AG04449 (cell line): ENCODE measurements around the gene RAI14.

Source experiments
- CTCF ChIA-PET: fragments of 350-600 bp; formaldehyde crosslinking; extraction: SDS; loops from one replicate; lab custom pipeline; 2021; ENCODE audit warnings: antibody characterized with exemption; lab: Yijun Ruan, JAX
- POLR2A ChIA-PET: fragments of 400-600, 350-600 bp; formaldehyde crosslinking; extraction: SDS; loops from one replicate; lab custom pipeline; 2020; ENCODE audit warnings: antibody characterized with exemption, inconsistent platforms; lab: Yijun Ruan, JAX
- DNase-seq: peaks from one replicate; pipeline ENCODE4 v3.0.0-alpha.2; 2010; ENCODE audit warnings: low read depth, low spot score
- H3K4me3 ChIP-seq: 2 replicates; pipeline ENCODE4 v1.5.1; 2011; ENCODE audit warnings: low read depth, mild to moderate bottlenecking, control low read depth, low read length
- CTCF ChIP-seq: IDR thresholded peaks from one replicate; pipeline ENCODE4 v1.5.1; 2011; ENCODE audit warnings: mild to moderate bottlenecking, moderate library complexity, low read length, control low read depth, inconsistent platforms; ENCODE audit not compliant: insufficient read depth; ENCODE audit errors: missing control alignments

The RAI14 gene

GRCh38 chr5:34787035-34787434, 130.9 kb downstream of the RAI14 start:
- no peak for DNase-seq
- ChIA-PET CTCF (no interaction called here), POLR2A (no interaction called here)
- H3K4me3 ChIP-seq: no peak overlapping the region
- TF ChIP-seq CTCF: no peak

- H3K4me3 ChIP-seq: no peak overlapping the region
- POLR2A ChIA-PET: no interaction called here
- TF ChIP-seq CTCF: no peak
- peak; percentile 29 for DNase-seq
- CTCF ChIA-PET: interaction anchor here (0.8 to 1.7 kb wide), 2 partner anchors 304 to 313 kb away, joined by 3 to 5 read pairs; no protein-coding TSS in a partner anchor
These were observed 132.9 kb downstream of the RAI14 start for GRCh38 chr5:34789021-34789531.

- POLR2A ChIA-PET: no interaction called here
These were observed 133.5 kb downstream of the RAI14 start for GRCh38 chr5:34789639-34790038.

GRCh38 chr5:34790069-34790468, 133.9 kb downstream of the RAI14 start:
- no peak for DNase-seq
- CTCF ChIA-PET: interaction anchor here (0.8 to 1.7 kb wide), 2 partner anchors 305 to 314 kb away, joined by 3 to 5 read pairs; no protein-coding TSS in a partner anchor
- no peak for TF ChIP-seq CTCF
- no peak overlapping the region for H3K4me3 ChIP-seq
- POLR2A ChIA-PET: no interaction called here

More at GRCh38 chr5:34789639-34790038, 133.5 kb downstream of the RAI14 start:
- TF ChIP-seq CTCF: no peak
- no peak for DNase-seq
- CTCF ChIA-PET: interaction anchor here (0.8 to 1.7 kb wide), 2 partner anchors 304 to 313 kb away, joined by 3 to 5 read pairs; no protein-coding TSS in a partner anchor
- H3K4me3 ChIP-seq: no peak overlapping the region

GRCh38 chr5:34791761-34792244, 135.7 kb downstream of the RAI14 start:
- ChIA-PET CTCF (interaction anchor here (1.1 to 1.8 kb wide), 3 partner anchors 106 to 306 kb away, joined by 3 to 7 read pairs (median 4); no protein-coding TSS in a partner anchor), POLR2A (interaction anchor here (0.7 kb wide), 1 partner anchor 170 kb away, joined by 3 read pairs; no protein-coding TSS in a partner anchor)
- TF ChIP-seq CTCF: no peak
- peak; percentile 26 for DNase-seq
- H3K4me3 ChIP-seq: no peak overlapping the region

GRCh38 chr5:34802834-34803563, 146.9 kb downstream of the RAI14 start:
- no peak for TF ChIP-seq CTCF
- H3K4me3 ChIP-seq: no peak overlapping the region
- ChIA-PET CTCF (interaction anchor here (1.2 to 1.4 kb wide), 3 partner anchors 19 to 317 kb away, joined by 3 to 5 read pairs (median 4); no protein-coding TSS in a partner anchor), POLR2A (no interaction called here)
- DNase-seq: no peak
